Neural cell (in vitro differentiated cells): ENCODE measurements around the gene UBTF.

Experiments
- POLR2AphosphoS5 ChIP-seq: IDR thresholded peaks from 2 replicates; pipeline ENCODE4 v1.6.1; 2012
- TAF1 ChIP-seq: IDR thresholded peaks from 2 replicates; pipeline ENCODE4 v1.6.1; 2012; ENCODE audit warnings: low read depth
- TF ChIP-seq, protein P1 (sequence below): fragments of 450-650 bp; IDR thresholded peaks from 2 replicates; pipeline ENCODE4 v1.5.1; 2014; ENCODE audit warnings: antibody characterized with exemption, mild to moderate bottlenecking, moderate library complexity; ENCODE audit not compliant: poor library complexity, severe bottlenecking

DNA sequence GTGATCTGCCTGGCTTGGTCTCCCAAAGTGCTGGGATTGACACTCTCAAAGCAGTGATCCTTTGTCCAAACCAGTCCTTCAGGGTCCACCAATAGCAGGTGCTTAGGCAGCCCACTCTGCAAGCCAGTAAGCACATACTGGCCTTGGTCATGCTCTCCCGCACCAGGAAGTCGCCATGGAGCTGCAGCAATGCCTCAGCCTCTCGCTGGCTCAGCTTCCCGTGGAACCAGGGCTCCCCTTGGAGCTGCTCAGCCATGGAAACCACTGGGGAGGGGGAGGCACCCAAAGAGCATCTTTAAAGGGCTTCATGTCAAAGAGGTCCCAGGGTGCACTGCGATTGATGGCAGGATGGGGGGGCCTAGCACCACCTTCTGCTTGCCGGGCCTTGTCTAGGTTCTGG, 9.6 kb upstream of the UBTF start:
- no peak for TF ChIP-seq TAF1
- TF ChIP-seq, protein P1, sequence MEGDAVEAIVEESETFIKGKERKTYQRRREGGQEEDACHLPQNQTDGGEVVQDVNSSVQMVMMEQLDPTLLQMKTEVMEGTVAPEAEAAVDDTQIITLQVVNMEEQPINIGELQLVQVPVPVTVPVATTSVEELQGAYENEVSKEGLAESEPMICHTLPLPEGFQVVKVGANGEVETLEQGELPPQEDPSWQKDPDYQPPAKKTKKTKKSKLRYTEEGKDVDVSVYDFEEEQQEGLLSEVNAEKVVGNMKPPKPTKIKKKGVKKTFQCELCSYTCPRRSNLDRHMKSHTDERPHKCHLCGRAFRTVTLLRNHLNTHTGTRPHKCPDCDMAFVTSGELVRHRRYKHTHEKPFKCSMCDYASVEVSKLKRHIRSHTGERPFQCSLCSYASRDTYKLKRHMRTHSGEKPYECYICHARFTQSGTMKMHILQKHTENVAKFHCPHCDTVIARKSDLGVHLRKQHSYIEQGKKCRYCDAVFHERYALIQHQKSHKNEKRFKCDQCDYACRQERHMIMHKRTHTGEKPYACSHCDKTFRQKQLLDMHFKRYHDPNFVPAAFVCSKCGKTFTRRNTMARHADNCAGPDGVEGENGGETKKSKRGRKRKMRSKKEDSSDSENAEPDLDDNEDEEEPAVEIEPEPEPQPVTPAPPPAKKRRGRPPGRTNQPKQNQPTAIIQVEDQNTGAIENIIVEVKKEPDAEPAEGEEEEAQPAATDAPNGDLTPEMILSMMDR, result no peak
- TF ChIP-seq POLR2AphosphoS5, result no peak
